Immature natural killer cell (primary cell): ENCODE measurements around the gene NRXN3. TPM values are rescaled to one million over a fixed set of nuclear protein-coding genes. Genes with fewer than 3 reads are reported as not detected.

Source experiments
- DNase-seq, 3 donors: peaks; one replicate each; pipeline ENCODE4 v3.0.0; 2022; ENCODE audit warnings: mixed read lengths in 1 of 3
- H3K27ac Mint-ChIP-seq, 6 donors: one replicate each; pipeline ENCODE4 v1.8.0; 2020; ENCODE audit warnings: mixed read lengths in 6 of 6, mild to moderate bottlenecking in 5 of 6, inconsistent platforms in 4 of 6, moderate library complexity in 3 of 6
- H3K27me3 Mint-ChIP-seq, 3 donors: one replicate each; pipeline ENCODE4 v1.8.0; 2020 to 2021; ENCODE audit warnings: low read depth in 3 of 3, mild to moderate bottlenecking in 3 of 3, mixed read lengths in 3 of 3, moderate library complexity in 3 of 3, inconsistent platforms in 1 of 3
- H3K36me3 Mint-ChIP-seq, 3 donors: one replicate each; pipeline ENCODE4 v1.8.0; 2020; ENCODE audit warnings: mixed read lengths in 3 of 3, inconsistent platforms in 2 of 3, mild to moderate bottlenecking in 2 of 3
- H3K4me1 Mint-ChIP-seq, 2 donors: one replicate each; pipeline ENCODE4 v1.8.0; 2020; ENCODE audit warnings: inconsistent platforms in 2 of 2, mild to moderate bottlenecking in 2 of 2, mixed read lengths in 2 of 2, moderate library complexity in 1 of 2
- H3K4me3 Mint-ChIP-seq, 5 donors: one replicate each; pipeline ENCODE4 v1.8.0; 2020; ENCODE audit warnings: mild to moderate bottlenecking in 5 of 5, mixed read lengths in 5 of 5, inconsistent platforms in 3 of 5, moderate library complexity in 3 of 5
- H3K9me3 Mint-ChIP-seq, 6 donors: one replicate each; pipeline ENCODE4 v1.8.0; 2020; ENCODE audit warnings: mild to moderate bottlenecking in 6 of 6, mixed read lengths in 6 of 6, inconsistent platforms in 4 of 6, moderate library complexity in 3 of 6
- polyA plus RNA-seq, 3 donors: library from polyadenylated mRNA; unstranded; fragments of 300-500 nt; fragmentation: Illumina TruSeq; gene quantifications; one replicate each; pipeline ENCODE4 v1.2.3, GENCODE V29; 2021

Gene NRXN3
- polyA plus RNA-seq, 3 donors from 2014 or later: not detected

- Mint-ChIP-seq H3K27ac (no peak overlapping the region), H3K27me3 (peaks cover 0 to 4% (median 2%) of the 10 kb centered on the region in 3 donors), H3K4me1 (no peaks in the 10 kb centered on the region), H3K4me3 (no peak overlapping the region), H3K36me3 (peaks cover 0 to 4% (median 0%) of the 10 kb centered on the region in 3 donors), H3K9me3 (peaks cover 0 to 9% (median 3%) of the 10 kb centered on the region in 6 donors)
- no peak for DNase-seq
These were observed 733.9 kb downstream of the NRXN3 start for GRCh38 chr14:78904094-78904493.

GRCh38 chr14:78917462-78917861 lies 747.3 kb downstream of the NRXN3 start:
- no peak for DNase-seq
- peaks cover 2 to 19% (median 9%) of the 10 kb centered on the region in 6 donors for H3K9me3 Mint-ChIP-seq
- no peak overlapping the region for H3K4me3 Mint-ChIP-seq
- H3K27me3 Mint-ChIP-seq: peaks cover 0 to 2% (median 0%) of the 10 kb centered on the region in 3 donors
- no peak overlapping the region for H3K27ac Mint-ChIP-seq
- H3K36me3 Mint-ChIP-seq: no peaks in the 10 kb centered on the region
- no peaks in the 10 kb centered on the region for H3K4me1 Mint-ChIP-seq

GRCh38 chr14:78921856-78922255 lies 751.7 kb downstream of the NRXN3 start:
- Mint-ChIP-seq H3K27me3 (peaks cover 0 to 1% (median 0%) of the 10 kb centered on the region in 3 donors), H3K4me1 (no peaks in the 10 kb centered on the region), H3K36me3 (no peaks in the 10 kb centered on the region), H3K4me3 (no peak overlapping the region), H3K9me3 (peaks cover 0 to 12% (median 2%) of the 10 kb centered on the region in 6 donors), H3K27ac (no peak overlapping the region)
- DNase-seq: no peak

- H3K9me3 Mint-ChIP-seq: peaks cover 0 to 6% (median 3%) of the 10 kb centered on the region in 6 donors
- H3K27ac Mint-ChIP-seq: no peak overlapping the region
- no peak overlapping the region for H3K4me3 Mint-ChIP-seq
- peaks cover 0 to 2% (median 1%) of the 10 kb centered on the region in 3 donors for H3K27me3 Mint-ChIP-seq
- H3K4me1 Mint-ChIP-seq: no peaks in the 10 kb centered on the region
- no peak for DNase-seq
- H3K36me3 Mint-ChIP-seq: no peaks in the 10 kb centered on the region
These were observed 757.1 kb downstream of the NRXN3 start for GRCh38 chr14:78927261-78927660.

GRCh38 chr14:78933166-78933565 lies 763.0 kb downstream of the NRXN3 start:
- Mint-ChIP-seq H3K27me3 (peaks cover 0 to 4% (median 0%) of the 10 kb centered on the region in 3 donors), H3K4me1 (no peaks in the 10 kb centered on the region), H3K4me3 (no peak overlapping the region), H3K36me3 (no peaks in the 10 kb centered on the region), H3K9me3 (peaks cover 0 to 4% (median 2%) of the 10 kb centered on the region in 6 donors), H3K27ac (no peak overlapping the region)
- DNase-seq: no peak

GRCh38 chr14:78933948-78934524 lies 763.9 kb downstream of the NRXN3 start:
- DNase-seq: no peak
- H3K27me3 Mint-ChIP-seq: peaks cover 0 to 4% (median 0%) of the 10 kb centered on the region in 3 donors
- H3K27ac Mint-ChIP-seq: no peak overlapping the region
- H3K4me3 Mint-ChIP-seq: no peak overlapping the region
- H3K4me1 Mint-ChIP-seq: no peaks in the 10 kb centered on the region
- no peaks in the 10 kb centered on the region for H3K36me3 Mint-ChIP-seq
- H3K9me3 Mint-ChIP-seq: peaks cover 0 to 4% (median 2%) of the 10 kb centered on the region in 6 donors

GRCh38 chr14:78946949-78947348 lies 776.8 kb downstream of the NRXN3 start:
- Mint-ChIP-seq H3K9me3 (peaks cover 0 to 4% (median 2%) of the 10 kb centered on the region in 6 donors), H3K4me3 (no peak overlapping the region), H3K36me3 (no peaks in the 10 kb centered on the region), H3K27me3 (peaks cover 0 to 6% (median 4%) of the 10 kb centered on the region in 3 donors), H3K4me1 (no peaks in the 10 kb centered on the region), H3K27ac (no peak overlapping the region)
- no peak for DNase-seq

GRCh38 chr14:78947681-78948080 lies 777.5 kb downstream of the NRXN3 start:
- Mint-ChIP-seq H3K4me3 (no peak overlapping the region), H3K36me3 (no peaks in the 10 kb centered on the region), H3K9me3 (peaks cover 0 to 4% (median 2%) of the 10 kb centered on the region in 6 donors), H3K27me3 (peaks cover 0 to 6% (median 2%) of the 10 kb centered on the region in 3 donors), H3K27ac (no peak overlapping the region), H3K4me1 (no peaks in the 10 kb centered on the region)
- no peak for DNase-seq

GRCh38 chr14:78950649-78951048 lies 780.5 kb downstream of the NRXN3 start:
- Mint-ChIP-seq H3K4me1 (no peaks in the 10 kb centered on the region), H3K27me3 (peaks cover 0 to 3% (median 2%) of the 10 kb centered on the region in 3 donors), H3K27ac (no peak overlapping the region), H3K9me3 (peaks cover 0 to 4% (median 2%) of the 10 kb centered on the region in 6 donors), H3K4me3 (no peak overlapping the region), H3K36me3 (no peaks in the 10 kb centered on the region)
- DNase-seq: no peak

GRCh38 chr14:78951602-78952001 lies 781.4 kb downstream of the NRXN3 start:
- no peak for DNase-seq
- H3K4me3 Mint-ChIP-seq: no peak overlapping the region
- H3K9me3 Mint-ChIP-seq: peaks cover 0 to 4% (median 2%) of the 10 kb centered on the region in 6 donors
- H3K36me3 Mint-ChIP-seq: no peaks in the 10 kb centered on the region
- no peak overlapping the region for H3K27ac Mint-ChIP-seq
- peaks cover 0 to 2% (median 0%) of the 10 kb centered on the region in 3 donors for H3K27me3 Mint-ChIP-seq
- H3K4me1 Mint-ChIP-seq: no peaks in the 10 kb centered on the region

GRCh38 chr14:78959674-78960264 lies 789.6 kb downstream of the NRXN3 start:
- no peaks in the 10 kb centered on the region for H3K9me3 Mint-ChIP-seq
- H3K27me3 Mint-ChIP-seq: peaks cover 0 to 2% (median 2%) of the 10 kb centered on the region in 3 donors
- no peaks in the 10 kb centered on the region for H3K36me3 Mint-ChIP-seq
- H3K27ac Mint-ChIP-seq: no peak overlapping the region
- DNase-seq: peak in 2 of 3 donors; percentile 5 to 9
- H3K4me1 Mint-ChIP-seq: no peaks in the 10 kb centered on the region
- H3K4me3 Mint-ChIP-seq: no peak overlapping the region

GRCh38 chr14:78967111-78967809 lies 797.1 kb downstream of the NRXN3 start:
- Mint-ChIP-seq H3K9me3 (peaks cover 0 to 2% (median 0%) of the 10 kb centered on the region in 6 donors), H3K27me3 (peaks cover 0 to 6% (median 2%) of the 10 kb centered on the region in 3 donors), H3K36me3 (no peaks in the 10 kb centered on the region), H3K27ac (no peak overlapping the region), H3K4me1 (no peaks in the 10 kb centered on the region), H3K4me3 (no peak overlapping the region)
- no peak for DNase-seq

GRCh38 chr14:78968265-78968664 lies 798.1 kb downstream of the NRXN3 start:
- peaks cover 0 to 3% (median 0%) of the 10 kb centered on the region in 6 donors for H3K9me3 Mint-ChIP-seq
- H3K36me3 Mint-ChIP-seq: no peaks in the 10 kb centered on the region
- no peaks in the 10 kb centered on the region for H3K4me1 Mint-ChIP-seq
- peaks cover 0 to 7% (median 2%) of the 10 kb centered on the region in 3 donors for H3K27me3 Mint-ChIP-seq
- no peak for DNase-seq
- no peak overlapping the region for H3K27ac Mint-ChIP-seq
- no peak overlapping the region for H3K4me3 Mint-ChIP-seq

GRCh38 chr14:78970677-78971076 lies 800.5 kb downstream of the NRXN3 start:
- no peaks in the 10 kb centered on the region for H3K36me3 Mint-ChIP-seq

More at GRCh38 chr14:78970677-78971076, 800.5 kb downstream of the NRXN3 start:
- H3K4me1 Mint-ChIP-seq: no peaks in the 10 kb centered on the region
- peaks cover 0 to 7% (median 0%) of the 10 kb centered on the region in 3 donors for H3K27me3 Mint-ChIP-seq
- no peak overlapping the region for H3K4me3 Mint-ChIP-seq
- H3K27ac Mint-ChIP-seq: no peak overlapping the region
- H3K9me3 Mint-ChIP-seq: peaks cover 0 to 6% (median 2%) of the 10 kb centered on the region in 6 donors
- no peak for DNase-seq
